Activated naive CD4-positive, alpha-beta T cell treated with Interleukin-2 at 50 U/mL for 16 hours (primary cell): Measurements from ENCODE around the gene ERI3.

Source experiments
- DNase-seq: peaks from one replicate; pipeline ENCODE4 v3.0.0-alpha.2; 2020

The ERI3 gene

DNA sequence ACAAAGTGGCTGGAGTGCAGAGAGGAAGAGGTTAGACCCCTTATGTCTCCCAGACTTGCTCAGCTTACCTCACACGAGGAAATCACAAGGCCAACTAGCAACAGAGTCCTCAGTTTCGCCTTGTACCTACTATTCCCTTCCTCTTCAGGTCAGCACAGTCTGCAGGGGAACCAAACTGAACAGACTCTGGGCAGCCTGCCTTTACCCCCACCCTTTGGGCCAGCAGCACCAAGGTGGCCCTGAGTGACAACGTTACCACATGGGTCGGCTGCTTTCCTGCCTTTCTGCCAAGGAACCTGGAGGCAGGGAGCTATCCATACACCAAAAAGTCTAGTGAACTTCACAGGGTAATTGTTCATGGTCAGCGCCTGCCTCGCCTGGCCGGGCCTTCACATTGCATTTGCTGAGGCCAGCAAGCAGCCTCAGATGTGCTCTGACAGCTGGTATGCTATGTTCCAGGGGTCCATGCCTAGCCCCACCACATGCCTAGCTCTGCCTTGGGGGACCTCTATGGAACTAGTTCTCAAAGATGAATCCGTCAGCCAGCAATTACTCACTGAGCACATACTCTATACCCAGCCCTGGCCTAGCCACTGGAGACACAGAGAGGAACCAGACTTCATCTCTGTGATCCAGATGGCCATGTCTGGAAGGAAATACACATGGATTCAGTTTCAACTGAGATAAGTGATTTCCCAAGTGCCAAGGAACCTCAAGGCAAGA lies 72.2 kb downstream of the ERI3 start:
- DNase-seq, result no peak

- no peak for DNase-seq
Measured at GRCh38 chr1:44281962-44282703, 72.9 kb downstream of the ERI3 start.

DNA sequence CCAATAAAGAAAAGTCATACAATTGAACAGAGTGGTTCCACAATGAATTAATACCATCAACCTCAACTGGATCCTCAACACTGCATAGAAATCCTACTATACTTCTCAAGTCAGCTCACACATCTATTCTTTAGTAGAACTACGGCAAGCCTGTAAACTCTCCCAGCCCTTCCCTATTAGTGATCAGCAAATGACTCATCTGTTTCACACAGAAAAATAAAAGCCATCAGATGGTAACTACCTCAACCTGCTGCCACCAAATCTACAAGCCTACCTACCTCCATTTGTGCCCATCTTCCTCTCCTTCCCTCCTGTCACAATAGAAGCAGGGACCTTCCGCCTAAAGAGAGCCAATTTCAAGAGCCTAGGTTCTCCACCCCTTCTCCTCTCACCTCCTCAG lies 78.2 kb downstream of the ERI3 start:
- DNase-seq, result no peak

- DNase-seq, result no peak
Measured at GRCh38 chr1:44275991-44276405, 79.1 kb downstream of the ERI3 start.

DNA sequence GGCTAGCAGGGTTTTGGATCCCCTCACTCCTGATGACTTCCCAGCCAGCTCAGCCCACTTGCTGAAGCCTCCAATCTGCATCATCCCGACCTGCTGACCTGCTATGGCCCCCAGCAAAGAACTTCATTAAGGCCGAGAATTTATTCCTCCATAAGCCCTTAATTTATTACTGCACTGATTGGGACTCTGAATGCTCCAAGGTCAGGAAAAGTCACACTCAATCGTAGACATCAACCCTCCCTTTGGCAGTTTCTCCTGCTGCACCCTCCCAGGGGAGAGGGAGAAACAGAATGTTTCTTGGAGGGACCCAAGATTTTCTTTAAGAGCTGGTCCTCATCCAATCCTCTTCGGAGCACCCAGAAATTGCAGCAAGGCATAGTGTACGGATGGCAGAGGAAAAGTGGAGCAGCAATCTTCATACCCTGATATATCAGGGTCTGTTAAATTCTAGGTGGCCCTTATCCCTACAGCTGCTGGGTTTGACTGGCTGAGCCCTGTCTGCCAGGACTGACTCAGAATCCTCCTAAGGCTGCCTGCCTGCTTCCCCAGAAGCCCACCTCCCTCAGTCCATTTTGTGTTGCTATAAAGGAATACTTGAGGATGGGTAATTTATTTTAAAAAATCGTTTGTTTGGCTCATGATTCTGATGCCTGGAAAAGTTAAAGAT lies 79.6 kb downstream of the ERI3 start:
- DNase-seq, result no peak

DNA sequence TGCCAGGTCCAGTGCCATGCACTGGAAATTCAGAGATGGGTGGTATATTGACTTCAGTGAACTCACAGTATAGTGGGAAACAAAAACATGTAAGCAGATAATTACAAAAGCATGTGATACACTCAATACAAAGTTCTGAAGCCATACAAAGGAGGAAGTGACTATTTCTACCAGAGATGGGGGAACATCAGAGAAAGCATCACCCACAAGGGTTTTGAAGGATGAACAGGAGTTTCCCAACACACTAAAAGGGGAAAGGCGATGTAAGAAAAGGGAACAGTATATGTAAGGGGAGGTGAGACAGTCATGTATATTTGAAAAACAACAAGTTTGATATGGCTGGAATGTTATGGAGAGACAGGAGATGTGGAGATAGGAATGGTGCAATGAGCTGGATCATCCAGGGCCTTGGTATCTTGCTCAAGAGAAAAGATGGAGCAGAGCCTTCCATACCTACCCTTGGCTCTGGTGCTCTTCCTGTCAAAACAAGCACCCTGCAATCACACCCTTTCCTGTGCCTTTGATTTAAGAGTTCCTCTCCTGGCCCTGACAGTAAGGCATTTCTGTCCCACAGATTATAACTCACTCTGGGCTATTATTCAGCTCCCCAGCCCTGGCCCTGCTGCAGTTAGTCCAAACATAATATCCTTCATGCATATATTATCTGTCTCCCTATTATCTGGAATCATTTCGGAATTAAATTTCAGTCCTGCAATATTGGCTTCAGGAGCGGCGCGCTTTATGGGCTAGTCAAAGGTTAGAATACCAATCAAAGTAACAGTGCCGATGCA lies 81.3 kb downstream of the ERI3 start:
- DNase-seq, result no peak

DNA sequence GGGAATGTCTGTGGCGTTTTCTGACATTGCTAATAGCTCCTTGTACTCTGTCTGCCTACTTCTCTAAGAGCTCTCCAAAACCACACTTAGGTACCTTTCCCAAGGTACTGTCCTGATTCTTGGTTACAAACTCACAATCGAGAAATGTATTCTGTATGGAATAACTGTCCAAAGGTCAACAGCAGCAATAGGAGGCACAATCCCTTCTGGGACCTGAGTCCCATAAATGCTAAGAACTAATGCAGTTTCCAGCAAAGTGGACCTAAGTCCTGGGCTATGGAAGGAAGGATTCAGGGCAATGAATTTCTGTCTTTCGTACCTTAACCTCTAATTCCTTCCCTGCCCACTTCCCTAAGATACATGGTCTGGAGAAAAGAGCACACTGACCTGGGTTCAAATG lies 82.1 kb downstream of the ERI3 start:
- DNase-seq, result no peak

DNA sequence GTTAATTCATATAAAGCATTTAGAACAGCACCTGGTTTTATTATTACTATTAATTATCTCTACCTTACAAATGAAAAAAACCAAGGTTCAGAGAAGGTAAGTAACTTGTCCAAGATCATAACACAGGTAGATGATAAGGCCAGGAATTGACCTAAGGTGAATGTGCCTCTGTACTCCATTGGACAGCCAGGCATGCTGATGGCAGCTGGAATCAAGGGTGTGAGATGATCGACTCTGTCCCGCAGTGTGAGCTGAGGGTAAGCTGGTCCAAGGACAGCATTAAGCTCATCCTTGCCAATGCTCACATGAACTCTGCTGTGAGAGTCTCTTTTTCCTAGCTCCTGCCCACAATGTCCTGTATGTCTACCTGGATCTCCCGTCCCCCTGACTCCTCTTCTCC lies 83.4 kb downstream of the ERI3 start:
- no peak for DNase-seq

DNA sequence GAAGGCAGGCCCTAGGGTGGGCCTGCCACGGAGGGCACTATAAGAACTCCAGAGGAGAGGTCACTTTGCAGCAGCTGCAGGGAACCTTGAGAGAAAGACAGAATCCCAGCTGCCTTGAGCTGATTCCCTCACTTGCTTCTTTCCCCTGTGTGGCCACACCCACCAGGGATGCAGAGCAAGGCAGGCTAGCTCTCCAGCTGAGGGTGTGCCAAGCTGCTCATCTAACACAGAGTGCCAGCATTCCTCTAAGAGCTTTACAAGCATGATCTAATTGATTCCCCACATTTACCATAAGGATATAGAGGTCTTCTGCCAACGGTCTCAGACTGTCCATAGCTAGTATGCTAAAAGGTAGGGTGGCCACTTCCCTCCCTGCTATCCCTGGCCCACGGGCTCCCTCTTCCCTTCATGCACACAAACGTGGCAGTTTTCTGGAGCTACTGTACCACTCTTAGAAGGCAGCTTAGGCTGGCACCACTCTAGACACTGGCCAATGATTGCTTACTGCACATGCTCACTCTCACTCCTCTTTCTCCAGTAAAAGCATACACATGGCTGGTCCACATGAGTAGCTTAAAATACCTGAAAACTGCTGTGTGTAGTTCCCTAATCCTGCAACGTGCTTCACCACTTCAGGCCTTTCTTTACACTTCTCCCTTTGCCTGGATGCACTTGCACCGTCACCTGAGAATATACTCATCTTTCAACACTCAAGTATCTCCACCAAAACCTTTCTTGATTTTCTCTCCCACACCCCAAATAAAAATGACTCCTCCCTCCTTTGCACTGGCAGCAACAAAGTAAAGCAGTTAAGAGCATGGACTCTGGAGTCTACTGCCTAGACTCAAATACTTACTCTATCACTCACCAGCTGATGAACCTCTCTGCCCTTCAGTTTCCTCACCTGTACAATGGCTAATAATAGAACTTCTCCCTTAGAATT lies 84.1 kb downstream of the ERI3 start:
- DNase-seq, result no peak

DNA sequence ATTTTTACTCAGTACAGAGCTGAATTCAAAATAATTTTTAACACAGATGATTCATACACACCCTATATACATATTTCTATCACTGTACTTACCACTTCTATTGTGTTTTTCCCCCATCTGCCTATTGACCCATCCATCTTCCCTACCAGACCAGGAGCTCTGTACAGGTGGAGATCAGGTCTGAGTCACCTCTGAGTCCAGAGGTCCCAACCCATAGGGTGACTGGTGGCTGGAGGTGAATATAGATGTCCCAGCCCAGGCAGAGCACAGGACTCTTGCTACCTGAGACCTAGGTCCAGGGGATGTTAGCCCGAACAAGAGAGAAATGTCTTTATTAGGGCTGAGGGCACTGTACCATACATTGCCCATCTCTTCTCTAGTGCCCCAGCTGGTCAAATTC lies 87.0 kb downstream of the ERI3 start:
- DNase-seq, result no peak

DNA sequence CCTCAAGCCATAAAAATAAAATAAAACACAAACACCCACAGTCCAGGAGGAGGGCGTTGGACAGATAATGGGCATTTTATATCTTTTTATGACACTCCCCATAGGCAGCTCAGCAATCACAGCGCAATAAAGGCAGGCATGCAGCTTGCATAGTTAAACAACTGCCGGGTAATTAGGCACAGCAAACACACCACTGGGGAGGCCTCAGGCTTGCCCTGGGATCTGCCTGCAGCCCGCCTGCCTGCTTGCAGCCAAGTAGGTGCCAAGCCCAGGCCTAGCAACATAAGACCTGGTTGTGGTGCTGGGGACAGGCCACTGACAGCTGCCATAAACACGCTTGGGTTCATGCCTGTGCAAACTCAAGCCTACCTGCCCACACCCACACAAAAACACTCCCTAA lies 87.6 kb downstream of the ERI3 start:
- no peak for DNase-seq

GRCh38 chr1:44266400-44267344 lies 88.4 kb downstream of the ERI3 start:
- no peak for DNase-seq

DNA sequence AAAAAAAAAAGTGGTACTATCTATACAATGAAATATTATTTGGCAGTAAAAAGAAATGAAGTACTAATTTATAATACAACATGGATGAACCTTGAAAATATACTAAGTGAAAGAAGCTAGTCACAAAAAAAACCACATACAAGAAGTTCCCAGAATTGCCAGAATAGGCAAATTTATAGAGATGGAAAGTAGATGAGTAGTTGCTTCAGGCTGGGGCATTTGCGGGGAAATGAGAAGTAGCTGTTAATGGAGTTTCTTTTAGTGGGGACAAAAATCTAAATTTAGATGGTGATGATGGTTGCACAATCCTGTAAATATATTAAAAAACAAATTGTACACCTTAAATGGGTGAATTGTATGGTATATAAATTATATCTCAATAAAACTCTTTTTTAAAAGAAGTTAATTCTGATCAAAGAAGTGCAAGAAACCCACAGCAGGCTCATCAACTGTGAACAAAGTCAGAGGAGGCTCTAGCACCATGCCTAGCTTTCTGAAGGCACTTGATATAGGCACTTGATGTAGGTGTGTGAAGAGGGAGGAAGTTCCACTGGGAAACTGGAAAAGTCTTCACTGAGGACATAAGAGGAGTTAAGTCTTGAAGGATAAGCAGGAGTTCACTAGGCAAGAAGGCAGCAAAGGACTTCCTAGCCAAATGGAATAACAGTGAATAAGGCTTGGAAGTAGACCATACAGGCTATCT lies 89.2 kb downstream of the ERI3 start:
- no peak for DNase-seq

- DNase-seq, result no peak
Measured at GRCh38 chr1:44264451-44264771, 90.6 kb downstream of the ERI3 start.

GRCh38 chr1:44263568-44264450 lies 91.2 kb downstream of the ERI3 start:
- DNase-seq, result no peak

GRCh38 chr1:44262816-44263567 lies 92.1 kb downstream of the ERI3 start:
- DNase-seq, result no peak

GRCh38 chr1:44262414-44262813 lies 92.6 kb downstream of the ERI3 start:
- no peak for DNase-seq

GRCh38 chr1:44261962-44262361 lies 93.1 kb downstream of the ERI3 start:
- no peak for DNase-seq
